Activated T-cell treated with anti-CD3 and anti-CD28 coated beads, Interleukin-2, amount 50 U/mL, for 72 hours (primary cell): ENCODE data around the gene BPIFB6. TPM values are rescaled to one million over a fixed set of nuclear protein-coding genes. Genes with fewer than 3 reads are reported as not detected.

Experiments used
- ATAC-seq, 2 donors: fragments of 150-1000 bp; cut with Tn5 transposase; replicated peaks in 1 of 2; 2 replicates each; pipeline ENCODE4 v1.10.0; 2021; ENCODE audit warnings: moderate library complexity in 2 of 2, mild to moderate bottlenecking in 1 of 2
- DNase-seq, 2 donors: peaks; one replicate each; pipeline ENCODE4 v3.0.0; 2021 to 2022; ENCODE audit warnings: mixed read lengths in 1 of 2
- H3K27ac Mint-ChIP-seq: one replicate; pipeline ENCODE4 v1.8.0; 2022; ENCODE audit warnings: mild to moderate bottlenecking, moderate library complexity, mixed read lengths
- H3K27me3 Mint-ChIP-seq: one replicate; pipeline ENCODE4 v1.8.0; 2022; ENCODE audit warnings: low read depth, mixed read lengths
- H3K36me3 Mint-ChIP-seq, 2 donors: one replicate each; pipeline ENCODE4 v1.8.0; 2022; ENCODE audit warnings: mixed read lengths in 2 of 2, mild to moderate bottlenecking in 1 of 2; ENCODE audit not compliant: insufficient read depth in 2 of 2
- H3K4me1 Mint-ChIP-seq: one replicate; pipeline ENCODE4 v1.8.0; 2022; ENCODE audit warnings: low read depth, mixed read lengths
- H3K4me3 Mint-ChIP-seq, 2 donors: one replicate each; pipeline ENCODE4 v1.8.0; 2022; ENCODE audit warnings: mild to moderate bottlenecking in 2 of 2, mixed read lengths in 2 of 2, moderate library complexity in 2 of 2
- H3K9me3 Mint-ChIP-seq, 2 donors: one replicate each; pipeline ENCODE4 v1.8.0; 2022; ENCODE audit warnings: mixed read lengths in 2 of 2
- total RNA-seq, 2 donors: library from RNA; stranded (reverse); gene quantifications; one replicate each; pipeline ENCODE4 v1.2.3, GENCODE V29; 2022

The BPIFB6 gene
- total RNA-seq, 2 donors from 2014 or later = not detected

GRCh38 chr20:33007376-33008335 lies 23.8 kb upstream of the BPIFB6 start, which contains the start of gene BPIFB2:
Gene BPIFB2 (plus strand): TSS chr20:33007704. CDS start chr20:33008575, 871 bp downstream.
- Mint-ChIP-seq H3K4me3 (no peak within 1 kb of the TSS), H3K27ac (no peak within 1 kb of the TSS)
- ATAC-seq = no peak

GRCh38 chr20:33008336-33009213 lies 22.9 kb upstream of the BPIFB6 start:
- Mint-ChIP-seq H3K4me3 (no peak overlapping the region), H3K9me3 (peaks cover 2 to 3% of the 10 kb centered on the region in 2 donors), H3K4me1 (peaks cover 11% of the 10 kb centered on the region), H3K27ac (no peak overlapping the region), H3K36me3 (no peaks in the 10 kb centered on the region), H3K27me3 (no peaks in the 10 kb centered on the region)
- DNase-seq = no peak
- no peak for ATAC-seq

More at GRCh38 chr20:33007376-33008335, 23.8 kb upstream of the BPIFB6 start, which contains the start of gene BPIFB2:
- Mint-ChIP-seq H3K9me3 (peaks cover 2 to 3% of the 10 kb centered on the region in 2 donors), H3K27me3 (no peaks in the 10 kb centered on the region), H3K4me1 (peaks cover 11% of the 10 kb centered on the region), H3K36me3 (no peaks in the 10 kb centered on the region)
- no peak for DNase-seq

DNA sequence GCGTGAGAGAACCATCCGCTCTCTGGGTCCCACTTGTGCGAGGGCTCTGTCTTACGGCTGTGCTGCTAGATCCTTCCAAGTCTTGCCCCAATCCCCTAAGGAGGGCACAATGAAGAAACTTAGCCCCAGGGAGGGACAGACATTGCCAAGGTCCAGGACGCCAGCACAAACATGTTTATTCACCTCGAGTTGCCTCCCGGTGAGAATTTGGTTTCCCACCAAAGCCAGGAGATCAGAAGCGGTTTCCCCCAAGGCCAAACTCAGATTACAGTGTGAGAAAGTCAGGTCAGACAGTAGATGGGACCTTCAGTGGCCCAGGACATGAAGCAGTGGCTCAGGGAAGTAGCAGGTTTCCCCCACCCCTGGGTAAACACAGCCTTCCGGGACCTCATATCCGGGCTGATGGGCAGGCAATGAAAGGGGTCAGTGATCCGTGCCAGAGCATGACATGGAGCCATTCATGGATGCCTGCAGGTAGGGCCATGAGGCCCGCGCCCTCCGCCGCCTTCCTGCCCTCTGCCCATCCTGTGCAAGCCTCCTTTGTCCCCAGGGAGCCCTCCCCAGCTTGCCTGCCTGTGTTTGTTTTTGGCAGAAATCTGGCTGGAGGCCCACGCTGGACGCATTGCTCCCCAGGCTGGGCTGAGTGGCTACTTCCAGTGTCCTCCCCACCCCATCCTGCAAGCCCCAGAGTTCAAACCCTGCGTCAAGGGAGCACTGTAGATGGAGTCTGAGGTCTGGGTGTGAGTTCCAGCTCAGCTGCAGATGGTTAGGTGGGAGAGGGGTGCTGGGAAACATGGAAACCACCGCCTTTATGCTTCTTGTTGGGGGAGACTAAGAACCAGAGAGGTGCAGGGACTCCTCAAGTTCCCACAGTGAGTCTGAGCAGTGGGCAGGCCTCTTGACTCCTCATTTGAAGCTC lies 22.0 kb upstream of the BPIFB6 start:
- no peaks in the 10 kb centered on the region for H3K27me3 Mint-ChIP-seq
- H3K4me3 Mint-ChIP-seq = no peak overlapping the region
- no peaks in the 10 kb centered on the region for H3K36me3 Mint-ChIP-seq
- H3K9me3 Mint-ChIP-seq = peaks cover 2 to 3% of the 10 kb centered on the region in 2 donors
- H3K4me1 Mint-ChIP-seq = peaks cover 10% of the 10 kb centered on the region
- no peak overlapping the region for H3K27ac Mint-ChIP-seq
- ATAC-seq (no peak), DNase-seq (no peak)

DNA sequence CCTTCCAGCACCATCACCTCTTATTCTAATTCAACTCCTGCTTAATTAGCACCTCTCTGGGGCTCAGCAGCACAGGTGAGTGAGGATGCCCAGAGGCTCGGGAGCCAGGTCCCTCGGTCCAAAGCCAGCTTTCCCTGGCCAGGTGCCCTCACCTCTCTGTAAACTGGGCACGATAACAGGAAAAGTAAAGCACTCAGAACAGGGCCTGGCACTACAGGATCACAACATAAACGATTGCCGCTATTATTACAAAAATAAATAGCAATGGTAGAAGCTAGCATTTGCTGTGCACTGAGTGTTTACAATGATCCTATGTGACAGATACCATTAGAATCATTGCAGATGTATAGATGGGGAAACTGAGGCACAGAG lies 21.3 kb upstream of the BPIFB6 start:
- ATAC-seq = no peak
- H3K36me3 Mint-ChIP-seq = no peaks in the 10 kb centered on the region
- no peak for DNase-seq
- no peak overlapping the region for H3K4me3 Mint-ChIP-seq
- no peaks in the 10 kb centered on the region for H3K27me3 Mint-ChIP-seq
- H3K27ac Mint-ChIP-seq = no peak overlapping the region
- peaks cover 8% of the 10 kb centered on the region for H3K4me1 Mint-ChIP-seq
- peaks cover 2 to 3% of the 10 kb centered on the region in 2 donors for H3K9me3 Mint-ChIP-seq

- DNase-seq = no peak
- no peak for ATAC-seq
- Mint-ChIP-seq H3K36me3 (no peaks in the 10 kb centered on the region), H3K27me3 (no peaks in the 10 kb centered on the region), H3K27ac (no peak overlapping the region), H3K4me3 (no peak overlapping the region), H3K9me3 (no peaks in the 10 kb centered on the region), H3K4me1 (peaks cover 3% of the 10 kb centered on the region)
Measured at GRCh38 chr20:33010674-33011449, 20.6 kb upstream of the BPIFB6 start.

- H3K9me3 Mint-ChIP-seq = no peaks in the 10 kb centered on the region
- H3K36me3 Mint-ChIP-seq = no peaks in the 10 kb centered on the region
- H3K4me1 Mint-ChIP-seq = peaks cover 3% of the 10 kb centered on the region
- no peaks in the 10 kb centered on the region for H3K27me3 Mint-ChIP-seq
- no peak overlapping the region for H3K27ac Mint-ChIP-seq
- no peak overlapping the region for H3K4me3 Mint-ChIP-seq
- ATAC-seq (no peak), DNase-seq (no peak)
Measured at GRCh38 chr20:33012327-33013189, 18.9 kb upstream of the BPIFB6 start.

GRCh38 chr20:33013701-33014326 lies 17.6 kb upstream of the BPIFB6 start:
- DNase-seq (no peak), ATAC-seq (no peak)
- Mint-ChIP-seq H3K27ac (no peak overlapping the region), H3K9me3 (no peaks in the 10 kb centered on the region), H3K4me1 (peaks cover 3% of the 10 kb centered on the region), H3K27me3 (no peaks in the 10 kb centered on the region), H3K4me3 (no peak overlapping the region), H3K36me3 (no peaks in the 10 kb centered on the region)

DNA sequence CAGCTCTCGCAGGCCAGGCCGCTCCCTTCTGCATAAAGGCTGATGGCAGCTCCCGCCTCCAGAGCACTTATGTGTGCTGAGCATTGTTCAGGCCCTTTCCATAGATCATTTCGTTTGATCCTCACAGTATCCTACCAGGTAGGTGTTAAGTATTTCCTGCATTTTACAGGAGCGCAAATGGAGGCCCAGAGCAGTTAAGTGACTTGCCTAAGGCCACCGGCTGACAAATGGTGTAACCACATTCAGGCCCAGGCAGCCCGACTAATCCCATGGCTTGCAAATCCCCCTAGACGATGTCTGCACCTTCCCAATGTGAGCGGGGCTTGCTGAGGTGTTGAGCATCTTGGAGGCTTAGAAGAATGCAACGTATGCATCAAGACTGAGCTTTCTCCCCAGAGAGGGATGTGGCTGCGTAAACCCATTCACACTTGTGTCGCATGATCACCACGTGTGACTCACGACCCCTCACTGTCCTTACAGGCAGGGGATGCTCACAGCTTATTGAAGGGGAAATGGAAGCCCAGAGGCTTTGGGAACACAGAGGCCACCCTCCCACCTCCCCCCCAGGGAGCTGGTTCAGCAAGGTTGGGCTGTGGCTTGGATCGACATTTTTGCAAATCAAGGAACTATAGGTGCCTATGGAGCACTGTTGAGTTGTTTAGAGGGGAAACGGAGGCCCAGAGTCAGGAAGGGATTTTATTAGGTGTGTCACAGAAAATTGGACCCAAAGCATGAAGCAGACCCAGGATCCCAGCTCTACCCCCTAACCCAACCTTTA lies 16.9 kb upstream of the BPIFB6 start:
- Mint-ChIP-seq H3K9me3 (no peaks in the 10 kb centered on the region), H3K4me1 (peaks cover 3% of the 10 kb centered on the region), H3K36me3 (no peaks in the 10 kb centered on the region), H3K27me3 (no peaks in the 10 kb centered on the region), H3K27ac (no peak overlapping the region), H3K4me3 (no peak overlapping the region)
- no peak for DNase-seq
- no peak for ATAC-seq

- H3K27ac Mint-ChIP-seq = no peak overlapping the region
- ATAC-seq (no peak), DNase-seq (no peak)
- no peaks in the 10 kb centered on the region for H3K36me3 Mint-ChIP-seq
- no peak overlapping the region for H3K4me3 Mint-ChIP-seq
- no peaks in the 10 kb centered on the region for H3K9me3 Mint-ChIP-seq
- H3K27me3 Mint-ChIP-seq = no peaks in the 10 kb centered on the region
- H3K4me1 Mint-ChIP-seq = peaks cover 3% of the 10 kb centered on the region
Measured at GRCh38 chr20:33015114-33015484, 16.3 kb upstream of the BPIFB6 start.

DNA sequence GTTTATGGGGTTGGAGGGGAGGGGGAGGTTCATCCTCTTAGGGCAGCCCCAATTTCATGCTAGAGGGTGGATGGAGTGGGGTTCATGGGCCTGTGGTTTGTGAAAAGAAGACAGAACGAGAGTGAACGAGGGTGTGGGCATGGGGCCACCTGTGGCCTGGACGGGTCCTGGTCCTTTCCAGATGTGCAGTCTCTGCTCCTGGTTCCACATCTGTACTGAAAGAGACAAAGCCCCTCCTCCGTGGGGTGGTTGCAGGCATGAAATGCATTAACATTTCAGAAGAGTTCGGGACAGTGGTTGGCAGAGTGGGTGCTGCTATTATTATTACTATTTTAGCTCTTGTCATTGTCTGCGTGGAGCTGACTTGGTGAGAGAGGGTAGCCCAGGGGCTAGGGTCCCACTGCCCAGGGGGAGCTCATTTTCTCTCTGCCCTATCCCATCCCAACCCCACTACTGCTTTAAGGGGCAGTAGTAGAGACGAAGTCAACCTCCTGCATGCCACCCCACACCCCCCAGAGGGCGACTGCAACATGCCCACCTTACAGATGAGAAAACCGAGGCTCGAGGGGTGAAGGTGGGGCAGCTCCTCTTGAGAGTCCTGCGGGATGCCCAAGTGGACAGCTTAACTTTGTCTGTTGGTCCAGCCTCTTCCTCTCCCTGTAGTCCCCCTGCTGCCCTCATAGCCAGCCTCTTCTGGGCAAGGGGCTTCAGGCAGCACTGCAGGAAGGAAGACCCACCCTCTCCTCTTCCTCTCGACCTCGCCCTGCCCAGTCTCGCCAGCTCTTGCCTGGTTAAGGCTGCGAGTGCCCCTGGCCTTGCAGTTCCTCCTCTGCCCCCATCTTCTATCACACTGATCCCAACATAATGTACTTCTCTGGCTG lies 15.5 kb upstream of the BPIFB6 start:
- Mint-ChIP-seq H3K27me3 (no peaks in the 10 kb centered on the region), H3K36me3 (no peaks in the 10 kb centered on the region), H3K4me1 (peaks cover 3% of the 10 kb centered on the region), H3K4me3 (no peak overlapping the region), H3K9me3 (no peaks in the 10 kb centered on the region), H3K27ac (no peak overlapping the region)
- DNase-seq = no peak
- no peak for ATAC-seq
